Activated effector memory CD4-positive, alpha-beta T cell treated with anti-CD3 and anti-CD28 coated beads, Interleukin-2, amount 50 U/mL, for 16 hours (primary cell): ENCODE measurements around the gene SH3PXD2B.
"Not testable (repeated sequence)": the region's sequence is repeated elsewhere in the genome, so short reads cannot be mapped to it uniquely, and the experiment has no call there.

Experiments used
- DNase-seq: peaks from one replicate; pipeline ENCODE4 v3.0.0-alpha.2; 2020

Gene SH3PXD2B

GRCh38 chr5:172361566-172362238 is 92.6 kb downstream of the SH3PXD2B start:
- DNase-seq = no peak

- DNase-seq = no peak
Observed at GRCh38 chr5:172358345-172358744, 96.0 kb downstream of the SH3PXD2B start.

DNA sequence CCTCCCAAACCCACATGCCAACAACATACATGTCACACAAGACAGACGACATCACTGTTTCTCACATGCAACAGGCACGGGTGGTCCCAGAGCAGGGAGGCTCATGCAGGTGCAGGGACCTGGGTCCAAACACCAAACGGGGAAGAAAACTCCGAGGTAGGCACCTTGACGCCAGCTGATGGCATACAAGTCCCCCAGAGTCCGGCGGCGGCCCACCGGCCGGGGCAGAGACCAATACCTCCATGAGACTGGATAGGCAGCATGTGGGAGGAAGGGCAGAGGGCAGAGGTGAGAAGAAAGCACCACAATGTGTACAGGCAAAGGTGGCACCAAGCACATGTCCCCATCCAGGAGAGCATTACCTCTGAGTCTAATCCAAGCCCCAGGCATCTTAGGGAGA is 97.8 kb downstream of the SH3PXD2B start:
- DNase-seq = no peak

DNA sequence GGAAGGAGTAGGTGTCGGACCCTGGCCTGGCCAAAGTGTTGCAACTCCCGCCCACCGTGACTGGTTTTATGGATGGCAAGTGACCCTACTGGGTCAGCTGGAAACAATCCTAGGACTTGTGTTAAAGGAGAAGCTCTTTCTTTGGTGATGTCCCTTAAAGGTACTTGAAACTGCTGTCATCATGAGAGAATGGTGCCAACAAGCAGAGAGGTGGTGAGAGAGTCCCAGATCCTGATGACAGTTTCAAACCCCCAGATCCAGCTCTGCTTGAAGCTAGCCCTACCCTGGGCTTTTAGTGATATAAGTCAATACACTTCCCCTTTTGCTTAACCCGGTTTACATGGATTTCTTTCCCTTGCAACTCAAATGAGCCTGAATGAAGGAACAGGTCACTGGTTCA is 98.3 kb downstream of the SH3PXD2B start:
- DNase-seq = no peak

DNA sequence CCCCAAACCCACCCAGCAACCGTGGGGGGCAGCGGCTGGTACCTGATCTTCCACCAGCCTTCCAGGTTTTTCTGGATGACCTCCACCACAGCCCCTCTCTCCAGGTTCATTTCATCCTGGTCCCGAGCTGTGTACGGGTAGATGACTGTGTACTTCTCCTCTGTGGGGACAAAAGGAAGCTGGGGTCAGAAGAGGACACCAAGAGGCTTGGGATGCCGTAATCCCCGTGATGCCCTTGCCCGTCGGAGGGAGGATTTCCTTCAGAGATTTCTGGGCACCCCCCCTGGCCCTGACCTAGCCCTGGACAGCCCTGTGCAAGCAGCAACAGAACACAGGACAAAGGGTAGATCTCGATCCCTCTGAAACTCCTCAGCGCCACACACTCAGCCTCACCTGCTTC is 100.5 kb downstream of the SH3PXD2B start:
- DNase-seq = no peak

DNA sequence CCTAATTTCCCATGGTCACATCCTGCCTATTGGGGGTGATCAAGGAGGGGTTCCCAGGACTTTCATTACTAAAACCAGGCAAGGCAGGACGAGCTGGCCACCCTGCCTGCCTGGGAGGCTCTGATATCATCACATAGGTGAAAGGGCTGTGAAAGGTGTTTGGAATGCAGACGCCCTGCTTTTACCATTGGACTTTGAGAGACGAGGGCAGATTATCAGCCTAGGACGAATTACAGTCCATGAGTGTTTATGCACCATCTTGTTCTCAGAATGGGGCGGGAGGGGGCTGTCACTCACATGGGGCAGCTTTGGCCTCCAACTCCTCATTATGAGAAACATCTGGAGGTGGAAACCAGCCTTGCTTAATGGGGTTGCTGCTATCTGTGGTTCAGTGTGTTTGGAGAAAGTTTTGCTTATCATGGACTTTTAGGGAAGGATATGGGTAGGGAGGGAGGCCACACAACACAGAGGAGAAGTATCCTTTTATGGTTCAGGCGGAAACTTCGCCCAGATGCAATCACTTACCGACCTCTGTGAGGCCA is 101.0 kb downstream of the SH3PXD2B start:
- DNase-seq = no peak

DNA sequence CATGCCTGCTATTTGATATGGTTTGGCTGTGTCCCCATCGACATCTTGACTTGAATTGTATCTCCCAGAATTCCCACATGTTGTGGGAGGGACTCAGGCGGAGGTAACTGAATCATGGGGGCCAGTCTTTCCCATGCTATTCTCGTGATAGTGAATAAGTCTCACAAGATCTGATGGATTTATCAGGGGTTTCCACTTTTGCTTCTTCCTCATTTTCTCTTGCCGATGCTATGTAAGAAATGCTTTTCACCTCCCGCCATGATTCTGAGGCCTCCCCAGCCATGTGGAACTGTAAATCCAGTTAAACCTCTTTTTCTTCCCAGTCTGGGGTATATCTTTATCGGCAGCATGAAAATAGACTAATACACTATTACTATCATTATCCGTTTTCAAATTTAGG is 101.8 kb downstream of the SH3PXD2B start:
- not testable (repeated sequence) for DNase-seq

GRCh38 chr5:172351240-172351778 is 103.0 kb downstream of the SH3PXD2B start:
- no peak for DNase-seq

DNA sequence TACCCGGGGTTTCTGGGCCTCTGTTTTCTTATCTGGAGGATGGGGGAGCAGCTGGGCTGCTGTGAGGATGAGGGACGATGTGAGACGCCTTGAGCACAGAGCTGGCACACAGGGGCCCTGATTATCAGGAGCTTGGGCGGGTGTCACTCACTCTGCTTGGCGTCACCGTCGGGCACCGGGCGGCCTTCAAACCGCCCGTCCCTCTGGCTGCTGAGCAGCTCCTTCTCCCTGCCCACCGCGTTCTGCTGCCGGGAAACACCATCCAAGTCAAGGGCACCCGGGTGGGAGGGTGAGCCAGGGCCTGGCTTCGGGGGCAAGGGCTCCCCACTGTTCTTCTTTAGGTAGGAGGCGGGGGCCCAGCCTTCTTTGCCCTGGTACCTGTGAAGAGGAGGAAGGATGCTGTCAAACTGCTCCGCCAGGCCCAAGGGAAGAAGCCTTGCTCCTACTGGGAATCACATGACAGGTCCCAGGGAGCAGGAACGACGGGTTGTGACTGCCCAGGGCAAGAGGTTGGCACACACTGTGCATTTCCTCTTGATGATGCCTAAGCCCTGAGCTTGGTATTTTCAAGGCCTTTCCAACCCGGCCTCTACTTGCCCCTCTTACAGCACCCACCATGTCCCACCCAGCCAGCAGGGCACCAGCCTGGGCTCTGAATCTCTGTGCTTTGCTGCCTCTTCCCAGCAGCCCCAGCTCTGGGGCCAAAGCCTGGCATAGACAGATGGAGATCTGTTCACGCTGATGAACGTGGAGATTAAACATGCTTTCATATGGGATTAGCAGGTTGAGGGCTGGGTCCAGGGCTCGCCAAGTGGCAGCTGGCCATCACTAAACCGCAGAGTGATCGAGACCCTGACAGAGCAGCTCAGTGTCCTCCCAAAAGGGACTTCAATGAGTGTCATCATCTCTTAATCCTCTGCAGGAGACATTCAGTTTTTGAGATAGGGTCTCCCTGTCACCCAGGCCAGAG is 103.8 kb downstream of the SH3PXD2B start:
- DNase-seq = no peak

- DNase-seq = not testable (repeated sequence)
Observed at GRCh38 chr5:172348733-172349132, 105.6 kb downstream of the SH3PXD2B start.

DNA sequence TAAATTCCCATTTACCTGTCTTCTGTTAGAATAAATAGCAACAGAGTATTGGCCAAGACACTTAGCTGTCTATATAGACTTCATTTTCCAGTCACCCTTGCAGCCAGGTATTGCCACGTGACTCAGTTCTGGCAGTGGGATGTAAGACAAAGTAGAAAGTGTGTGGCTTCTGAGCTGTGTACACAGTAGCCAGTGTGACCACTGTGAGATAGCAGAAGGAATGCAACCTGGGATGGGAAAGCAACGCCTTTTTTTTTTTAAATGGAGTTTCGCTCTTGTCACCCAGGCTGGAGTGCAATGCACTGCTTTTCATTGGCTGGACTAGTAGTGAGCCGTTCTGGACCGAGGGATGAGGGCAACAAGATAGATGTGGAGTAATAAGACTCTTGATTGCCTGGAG is 106.2 kb downstream of the SH3PXD2B start:
- no peak for DNase-seq

- DNase-seq = no peak
Observed at GRCh38 chr5:172347496-172348052, 106.8 kb downstream of the SH3PXD2B start.

DNA sequence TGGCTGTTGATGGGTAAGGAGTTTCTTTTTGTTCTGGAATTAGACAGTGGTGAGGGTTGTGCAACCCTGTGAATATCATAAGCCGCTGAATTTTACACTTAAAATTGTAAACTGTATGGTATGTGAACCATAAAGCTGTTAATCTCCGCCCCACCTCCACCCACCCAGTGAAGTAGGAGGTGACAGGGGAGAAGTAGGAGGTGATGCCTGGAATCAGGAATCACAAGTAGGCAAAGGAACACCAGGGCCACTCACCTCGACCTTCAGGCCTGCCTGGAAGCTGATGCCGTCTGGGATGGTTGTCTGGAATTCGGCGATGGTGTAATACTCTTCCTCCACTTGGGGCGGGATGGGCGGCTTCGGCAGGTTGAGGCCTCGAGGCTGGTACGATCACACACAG is 108.4 kb downstream of the SH3PXD2B start:
- no peak for DNase-seq

DNA sequence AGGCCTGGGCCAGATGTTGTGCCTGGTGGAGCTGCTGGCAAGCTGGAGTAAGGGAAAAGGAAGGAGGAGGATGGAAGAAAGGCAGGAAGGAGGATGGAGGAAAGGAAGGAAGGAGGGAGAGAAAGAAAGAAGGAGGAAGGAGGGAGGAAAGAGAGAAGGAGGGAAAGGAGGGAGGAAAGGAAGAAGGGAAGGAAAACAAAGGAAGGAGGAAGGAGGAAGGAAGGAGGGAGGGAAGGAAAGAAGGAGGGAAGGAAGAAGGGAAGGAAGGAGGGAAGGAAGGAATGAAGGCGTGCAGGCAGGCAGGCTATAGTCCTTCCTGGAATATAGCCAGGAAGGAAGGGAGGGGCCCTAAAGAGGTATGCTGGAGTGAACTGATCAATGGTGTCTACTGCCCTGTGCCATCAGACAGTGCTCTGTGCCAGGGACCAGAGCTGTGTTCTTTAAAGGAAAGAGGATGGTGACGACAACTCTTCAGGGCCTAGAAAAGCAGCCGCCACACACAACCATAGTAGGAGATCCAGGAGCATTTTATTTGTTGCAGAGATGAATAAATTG is 109.4 kb downstream of the SH3PXD2B start:
- no peak for DNase-seq

- no peak for DNase-seq
Observed at GRCh38 chr5:172343741-172344140, 110.6 kb downstream of the SH3PXD2B start.

- DNase-seq = no peak
Observed at GRCh38 chr5:172342918-172343317, 111.4 kb downstream of the SH3PXD2B start.

DNA sequence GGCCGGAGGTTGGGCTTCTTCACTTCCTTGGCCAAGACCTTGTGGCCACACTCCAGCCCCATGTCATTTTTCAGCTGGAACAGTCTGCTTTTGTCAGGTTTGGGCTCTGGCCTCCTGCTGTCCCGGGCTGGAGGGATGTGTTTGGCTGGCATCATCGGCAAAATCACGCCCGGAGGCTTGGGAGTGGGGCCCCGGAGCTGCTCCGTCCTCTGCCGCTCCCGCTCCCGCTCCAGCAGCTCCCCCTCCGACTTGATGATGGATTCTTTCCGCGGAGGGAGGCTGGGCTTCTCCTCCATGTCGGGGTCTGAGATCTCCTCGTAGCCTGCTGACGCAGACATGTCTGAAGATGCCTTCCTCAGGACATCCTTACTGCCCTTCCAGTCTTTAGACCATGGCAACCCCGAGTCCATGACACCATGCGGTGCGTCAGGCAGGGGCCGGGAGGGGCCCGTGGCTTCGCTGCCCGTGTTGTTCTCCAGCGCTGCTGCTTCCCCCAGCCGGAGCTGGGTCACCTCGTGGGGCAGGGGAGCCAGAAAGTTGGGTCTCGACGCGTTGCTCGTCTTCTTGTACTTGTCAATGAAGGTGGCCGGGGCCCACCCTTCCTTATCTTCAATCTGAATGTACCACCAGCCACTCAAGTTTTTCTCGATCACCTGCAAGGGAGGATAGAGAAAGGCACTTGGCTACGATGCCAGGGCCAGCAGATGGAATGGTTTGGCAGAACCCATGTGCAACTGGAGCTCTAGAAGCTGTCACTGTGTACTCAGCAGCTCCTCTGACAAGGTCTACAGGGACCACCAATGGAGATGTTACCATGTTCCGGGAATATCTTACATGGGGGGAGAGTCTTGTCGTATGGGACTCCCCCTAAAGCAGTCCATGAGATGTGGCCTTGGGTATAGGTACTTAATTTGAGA is 114.8 kb downstream of the SH3PXD2B start:
- no peak for DNase-seq

DNA sequence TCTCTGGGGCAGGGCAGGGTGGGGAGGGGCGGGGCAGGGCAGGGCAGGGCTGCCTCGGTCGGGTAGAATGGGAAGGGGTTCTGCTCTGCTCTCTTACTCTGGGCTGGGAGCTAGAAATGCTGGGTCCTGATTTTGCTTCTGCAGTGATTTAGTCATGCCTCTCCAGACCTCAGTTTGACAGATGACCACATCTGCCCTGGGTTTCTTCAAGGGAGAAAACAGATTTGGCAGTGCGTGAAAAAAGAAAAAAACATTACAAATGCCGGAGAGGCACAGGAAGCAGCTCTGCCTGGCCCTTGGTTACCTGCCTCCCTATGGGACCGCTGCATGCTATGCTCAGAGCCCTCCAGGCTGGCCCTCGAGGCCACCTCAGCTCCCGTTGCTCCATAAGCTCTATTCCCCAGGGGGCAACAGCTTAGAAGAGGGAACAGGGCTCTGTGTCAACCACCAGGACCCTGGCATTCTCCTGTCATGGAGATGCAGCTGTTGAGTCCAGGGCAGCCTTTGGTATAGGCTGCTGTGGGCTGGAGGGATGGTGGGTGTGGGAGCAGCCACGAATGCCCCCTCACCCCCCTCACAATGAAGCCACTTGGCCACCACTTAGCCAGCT is 117.5 kb downstream of the SH3PXD2B start:
- DNase-seq = no peak

GRCh38 chr5:172336264-172336663 is 118.1 kb downstream of the SH3PXD2B start:
- no peak for DNase-seq

GRCh38 chr5:172335721-172336120 is 118.6 kb downstream of the SH3PXD2B start:
- no peak for DNase-seq

DNA sequence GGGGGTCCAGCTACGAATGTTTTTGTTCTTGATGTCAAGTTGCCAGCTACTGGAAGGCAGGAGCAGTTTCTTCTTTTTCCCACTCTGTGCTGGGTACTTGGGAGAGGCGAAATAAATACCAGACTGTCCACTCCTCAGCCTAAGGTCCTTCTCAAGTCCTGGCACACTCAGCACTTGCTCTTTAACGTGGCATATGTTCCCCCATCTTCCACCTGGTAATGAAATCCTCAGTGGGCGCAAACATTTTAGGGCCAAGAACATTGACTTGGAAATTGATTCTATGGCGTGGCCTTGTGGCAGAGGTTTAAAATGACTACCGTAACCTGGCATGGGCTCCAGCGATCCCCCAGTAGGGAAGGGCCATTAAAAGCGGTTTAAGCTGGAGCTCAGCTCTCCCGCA is 119.7 kb downstream of the SH3PXD2B start:
- no peak for DNase-seq
